Measurements from ENCODE around the gene P3H2.

P3H2 gene

DNA sequence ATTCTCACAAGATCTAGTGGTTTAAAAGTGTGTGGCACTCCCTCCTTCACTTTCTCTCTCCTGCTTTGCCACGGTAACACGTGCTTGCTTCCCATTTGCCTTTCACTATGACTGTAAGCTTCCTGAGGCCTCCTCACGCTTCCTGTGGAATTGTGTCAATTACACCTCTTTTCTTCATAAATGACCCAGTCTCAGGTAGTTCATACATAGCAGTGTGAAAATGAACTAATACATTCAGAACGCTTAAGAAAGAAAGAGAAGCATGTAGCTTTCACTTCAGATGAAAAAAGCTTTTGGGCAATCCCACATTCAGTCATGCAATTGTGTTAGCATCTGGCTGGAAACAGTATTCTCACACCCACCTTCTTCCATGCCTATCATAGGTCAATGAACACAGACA lies 24.4 kb downstream of the P3H2 start:
- no peak overlapping the region for H3K4me3 ChIP-seq (IDR thresholded peaks at IDR 0.05; ENCODE audit: insufficient read depth, low read depth, low read length)
- no peak overlapping the region for H3K4me2 ChIP-seq
- no peak overlapping the region for H3K27ac ChIP-seq
- no peaks in the 10 kb centered on the region for H3K79me2 ChIP-seq (ENCODE audit: insufficient read depth, low read depth)
- H3K36me3 ChIP-seq (ENCODE audit: insufficient read depth), result no peaks in the 10 kb centered on the region
- H3K27me3 ChIP-seq (ENCODE audit: insufficient read depth, low read depth), result no peaks in the 10 kb centered on the region
- TF ChIP-seq, protein P1, sequence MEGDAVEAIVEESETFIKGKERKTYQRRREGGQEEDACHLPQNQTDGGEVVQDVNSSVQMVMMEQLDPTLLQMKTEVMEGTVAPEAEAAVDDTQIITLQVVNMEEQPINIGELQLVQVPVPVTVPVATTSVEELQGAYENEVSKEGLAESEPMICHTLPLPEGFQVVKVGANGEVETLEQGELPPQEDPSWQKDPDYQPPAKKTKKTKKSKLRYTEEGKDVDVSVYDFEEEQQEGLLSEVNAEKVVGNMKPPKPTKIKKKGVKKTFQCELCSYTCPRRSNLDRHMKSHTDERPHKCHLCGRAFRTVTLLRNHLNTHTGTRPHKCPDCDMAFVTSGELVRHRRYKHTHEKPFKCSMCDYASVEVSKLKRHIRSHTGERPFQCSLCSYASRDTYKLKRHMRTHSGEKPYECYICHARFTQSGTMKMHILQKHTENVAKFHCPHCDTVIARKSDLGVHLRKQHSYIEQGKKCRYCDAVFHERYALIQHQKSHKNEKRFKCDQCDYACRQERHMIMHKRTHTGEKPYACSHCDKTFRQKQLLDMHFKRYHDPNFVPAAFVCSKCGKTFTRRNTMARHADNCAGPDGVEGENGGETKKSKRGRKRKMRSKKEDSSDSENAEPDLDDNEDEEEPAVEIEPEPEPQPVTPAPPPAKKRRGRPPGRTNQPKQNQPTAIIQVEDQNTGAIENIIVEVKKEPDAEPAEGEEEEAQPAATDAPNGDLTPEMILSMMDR (conservative IDR thresholded peaks at IDR 0.05; ENCODE audit: low read depth, low read length), result no peak
- no peak overlapping the region for H2AFZ ChIP-seq (ENCODE audit: low read depth)
- no peaks in the 10 kb centered on the region for H4K20me1 ChIP-seq (ENCODE audit: insufficient read depth)
- H3K9ac ChIP-seq, result no peak overlapping the region
- H3K4me1 ChIP-seq (ENCODE audit: low read depth, poor library complexity, severe bottlenecking), result peaks cover 7% of the 10 kb centered on the region

DNA sequence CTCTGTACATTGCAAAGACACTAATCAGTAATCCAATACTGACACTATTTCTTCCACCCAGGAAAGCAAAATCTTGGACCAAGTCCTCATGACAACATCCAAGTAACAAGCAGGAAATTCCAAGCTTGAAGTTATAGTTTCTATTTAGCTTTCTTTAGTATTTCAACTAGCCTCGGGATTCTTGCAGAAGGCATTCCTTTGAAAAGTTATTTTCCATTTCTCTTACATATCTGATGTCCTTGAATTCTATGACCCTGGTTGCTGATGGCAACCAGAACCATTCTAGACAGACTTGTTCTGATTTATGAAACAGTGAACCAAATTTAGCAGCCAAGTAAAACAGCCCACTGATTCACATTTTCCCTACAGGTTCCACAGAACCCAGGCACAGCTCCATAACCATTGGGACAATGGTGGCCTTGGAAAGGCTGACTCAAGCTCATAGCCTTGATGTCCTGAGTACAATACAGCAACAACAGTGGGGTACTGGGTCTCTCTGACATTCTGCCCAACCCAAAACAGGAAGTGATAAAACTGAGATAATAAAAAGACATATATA lies 26.5 kb downstream of the P3H2 start:
- Histone ChIP-seq H2AFZ (ENCODE audit: low read depth) (no peak overlapping the region), H3K36me3 (ENCODE audit: insufficient read depth) (no peaks in the 10 kb centered on the region), H3K4me1 (ENCODE audit: low read depth, poor library complexity, severe bottlenecking) (no peaks in the 10 kb centered on the region), H3K4me3 (IDR thresholded peaks at IDR 0.05; ENCODE audit: insufficient read depth, low read depth, low read length) (no peak overlapping the region), H3K27ac (no peak overlapping the region), H4K20me1 (ENCODE audit: insufficient read depth) (no peaks in the 10 kb centered on the region), H3K9ac (no peak overlapping the region), H3K79me2 (ENCODE audit: insufficient read depth, low read depth) (no peaks in the 10 kb centered on the region), H3K4me2 (no peak overlapping the region), H3K27me3 (ENCODE audit: insufficient read depth, low read depth) (no peaks in the 10 kb centered on the region)
- TF ChIP-seq, protein P1 (conservative IDR thresholded peaks at IDR 0.05; ENCODE audit: low read depth, low read length), result no peak

- H3K4me2 ChIP-seq, result no peak overlapping the region
- H3K27me3 ChIP-seq (ENCODE audit: insufficient read depth, low read depth), result no peaks in the 10 kb centered on the region
- no peak overlapping the region for H3K4me3 ChIP-seq (IDR thresholded peaks at IDR 0.05; ENCODE audit: insufficient read depth, low read depth, low read length)
- H3K36me3 ChIP-seq (ENCODE audit: insufficient read depth), result no peaks in the 10 kb centered on the region
- TF ChIP-seq, protein P1 (conservative IDR thresholded peaks at IDR 0.05; ENCODE audit: low read depth, low read length), result no peak
- no peak overlapping the region for H2AFZ ChIP-seq (ENCODE audit: low read depth)
- H3K9ac ChIP-seq, result no peak overlapping the region
- no peaks in the 10 kb centered on the region for H3K4me1 ChIP-seq (ENCODE audit: low read depth, poor library complexity, severe bottlenecking)
- H4K20me1 ChIP-seq (ENCODE audit: insufficient read depth), result no peaks in the 10 kb centered on the region
- no peaks in the 10 kb centered on the region for H3K79me2 ChIP-seq (ENCODE audit: insufficient read depth, low read depth)
- H3K27ac ChIP-seq, result no peak overlapping the region
These were observed 28.4 kb downstream of the P3H2 start for GRCh38 chr3:190092250-190092649.

GRCh38 chr3:190089711-190090110 lies 31.0 kb downstream of the P3H2 start:
- H3K27ac ChIP-seq, result no peak overlapping the region
- no peak overlapping the region for H3K4me2 ChIP-seq
- no peaks in the 10 kb centered on the region for H3K79me2 ChIP-seq (ENCODE audit: insufficient read depth, low read depth)
- no peak overlapping the region for H3K4me3 ChIP-seq (IDR thresholded peaks at IDR 0.05; ENCODE audit: insufficient read depth, low read depth, low read length)
- no peak overlapping the region for H3K9ac ChIP-seq
- no peaks in the 10 kb centered on the region for H3K4me1 ChIP-seq (ENCODE audit: low read depth, poor library complexity, severe bottlenecking)
- H3K27me3 ChIP-seq (ENCODE audit: insufficient read depth, low read depth), result no peaks in the 10 kb centered on the region
- TF ChIP-seq, protein P1 (conservative IDR thresholded peaks at IDR 0.05; ENCODE audit: low read depth, low read length), result no peak
- H3K36me3 ChIP-seq (ENCODE audit: insufficient read depth), result no peaks in the 10 kb centered on the region
- H2AFZ ChIP-seq (ENCODE audit: low read depth), result peak overlapping the region; percentile 17; the same call in 1 of the 2 replicates
- no peaks in the 10 kb centered on the region for H4K20me1 ChIP-seq (ENCODE audit: insufficient read depth)

Data from KMS-11 (cell line).